Stimulated activated CD8-positive, alpha-beta memory T cell treated with anti-CD3 and anti-CD28 coated beads, Interleukin-7, amount 100 ng/mL, for 4 hours (primary cell): ENCODE measurements around the gene DKC1.
"Not testable (repeated sequence)": the region's sequence is repeated elsewhere in the genome, so short reads cannot be mapped to it uniquely, and the experiment has no call there.

ENCODE experiments used
- DNase-seq, 2 donors: peaks; one replicate each; pipeline ENCODE4 v3.0.0-alpha.2; 2020; ENCODE audit warnings: low read depth in 2 of 2

The DKC1 gene

DNA sequence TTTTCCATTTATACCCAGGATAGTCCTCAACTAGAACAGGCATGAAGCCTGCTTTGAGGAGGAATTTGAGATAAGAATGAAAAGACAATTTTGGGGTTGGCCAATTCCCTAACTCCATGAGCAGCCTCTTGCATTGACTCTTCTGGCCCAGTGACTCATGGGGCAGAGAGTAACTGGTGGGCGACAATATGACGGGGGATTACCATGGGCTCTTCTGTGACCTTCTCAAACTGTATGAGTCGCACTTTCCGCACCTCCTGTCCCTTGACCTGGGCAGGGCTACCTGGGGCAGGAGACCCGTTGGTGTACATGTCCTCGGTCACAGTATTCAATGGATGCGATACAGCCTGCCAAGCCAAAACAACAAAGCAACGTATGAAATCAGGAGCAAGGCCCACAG, 29.3 kb downstream of the DKC1 start:
- DNase-seq: no peak

DNA sequence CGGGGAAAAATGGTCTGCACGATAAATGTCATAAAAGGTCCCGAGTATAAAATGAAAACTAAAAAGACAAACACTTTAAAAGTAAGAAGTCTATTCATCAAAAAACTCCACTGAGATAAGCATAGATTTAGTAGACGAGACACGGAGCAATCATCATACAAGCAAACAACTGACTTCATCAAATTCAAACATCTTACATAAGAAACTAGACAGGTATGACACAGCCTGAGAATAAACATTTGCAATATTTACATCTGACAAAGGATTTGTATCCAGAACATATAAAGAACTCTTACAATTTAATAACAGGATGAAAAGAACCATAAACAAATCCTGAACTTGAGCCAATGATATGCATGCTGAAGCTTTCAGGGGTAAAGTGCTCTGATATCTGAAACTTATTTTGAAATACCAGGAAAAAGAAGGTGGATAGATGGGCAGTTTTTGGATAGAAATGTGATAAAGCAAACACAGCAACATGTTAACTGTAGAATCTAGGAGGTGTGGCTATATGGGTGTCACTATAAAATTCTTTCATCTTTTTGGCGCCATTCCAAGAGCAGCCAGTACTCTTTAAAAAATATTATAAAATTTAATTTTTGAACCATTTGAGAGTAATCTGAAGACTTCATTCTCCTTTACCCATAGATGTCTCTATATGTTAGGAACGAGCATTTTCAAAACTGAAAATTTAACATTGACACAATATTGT, 30.6 kb downstream of the DKC1 start:
- no peak for DNase-seq

DNA sequence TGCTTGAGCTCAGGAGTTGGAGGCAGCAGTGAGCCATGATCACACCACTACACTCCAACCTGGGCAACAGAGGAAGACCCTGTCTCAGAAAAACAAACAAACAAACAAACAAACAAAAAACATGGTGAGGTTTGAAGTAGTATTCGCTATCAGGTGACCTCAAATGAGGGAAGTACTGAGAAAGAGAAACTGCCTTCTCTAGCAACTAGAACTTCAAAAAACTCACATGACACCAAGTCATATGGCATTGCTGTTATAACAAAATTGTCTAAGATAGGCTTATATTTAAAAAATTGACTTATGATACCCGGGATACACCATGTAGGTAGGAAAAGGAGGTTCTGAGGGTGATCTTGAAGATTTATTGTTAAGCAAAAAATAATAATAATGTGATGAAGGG, 32.4 kb downstream of the DKC1 start:
- no peak for DNase-seq

DNA sequence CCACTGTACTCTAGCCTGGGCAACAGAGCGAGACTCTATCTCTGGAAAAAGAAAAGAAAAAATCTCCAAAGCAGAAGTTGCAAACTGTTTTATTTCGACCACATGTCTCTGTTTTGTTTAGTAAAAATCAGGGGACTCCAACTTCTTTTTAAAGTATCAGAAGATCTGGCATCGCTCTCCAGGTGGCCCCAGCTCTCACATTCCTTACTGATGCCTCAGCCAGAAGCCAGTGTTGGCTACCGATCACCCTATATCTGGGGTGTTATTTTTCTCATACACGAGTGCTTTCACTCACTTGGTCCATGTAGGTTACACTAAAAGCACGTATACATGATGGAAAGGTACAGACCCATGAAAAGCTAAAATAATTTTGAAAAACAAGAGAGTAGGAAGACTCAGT, 34.3 kb downstream of the DKC1 start:
- no peak for DNase-seq

DNA sequence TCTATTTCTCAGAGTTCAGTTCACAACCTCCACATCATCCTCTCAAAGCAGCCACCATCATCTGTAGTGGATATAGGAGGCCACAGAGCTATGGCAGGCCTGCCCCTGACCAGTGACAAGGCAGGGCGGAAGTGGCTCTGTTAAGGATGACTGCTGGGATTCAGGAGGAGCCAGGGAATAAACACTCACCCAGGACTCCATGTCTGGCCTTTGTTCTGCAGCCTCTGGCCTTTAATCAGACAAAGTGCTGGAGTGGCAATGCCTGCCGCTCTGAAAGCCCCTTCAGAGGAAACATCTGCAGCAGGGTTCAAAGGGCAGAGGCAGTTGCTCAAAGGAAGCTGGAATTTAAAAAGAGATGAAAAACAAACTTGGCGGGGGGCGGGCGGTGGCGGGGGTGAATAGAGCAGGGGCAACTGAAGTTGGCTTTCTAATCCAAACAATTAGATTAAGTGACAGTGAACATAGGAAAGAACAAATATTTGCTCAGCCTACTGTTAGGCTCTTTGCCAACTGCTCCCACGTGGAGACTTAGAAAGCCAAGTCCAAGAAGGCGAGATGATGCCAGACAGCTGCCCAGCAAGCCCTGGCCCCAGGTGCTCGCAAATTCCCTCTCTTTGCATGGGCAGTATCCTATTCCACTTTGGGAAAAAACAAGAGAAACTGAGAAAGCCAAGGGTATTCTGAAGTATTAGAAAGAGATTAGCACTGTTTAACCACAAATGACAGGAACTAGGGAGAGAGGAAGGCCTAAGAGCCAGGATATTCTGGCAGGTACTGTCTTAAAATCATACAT, 37.1 kb downstream of the DKC1 start:
- no peak for DNase-seq

DNA sequence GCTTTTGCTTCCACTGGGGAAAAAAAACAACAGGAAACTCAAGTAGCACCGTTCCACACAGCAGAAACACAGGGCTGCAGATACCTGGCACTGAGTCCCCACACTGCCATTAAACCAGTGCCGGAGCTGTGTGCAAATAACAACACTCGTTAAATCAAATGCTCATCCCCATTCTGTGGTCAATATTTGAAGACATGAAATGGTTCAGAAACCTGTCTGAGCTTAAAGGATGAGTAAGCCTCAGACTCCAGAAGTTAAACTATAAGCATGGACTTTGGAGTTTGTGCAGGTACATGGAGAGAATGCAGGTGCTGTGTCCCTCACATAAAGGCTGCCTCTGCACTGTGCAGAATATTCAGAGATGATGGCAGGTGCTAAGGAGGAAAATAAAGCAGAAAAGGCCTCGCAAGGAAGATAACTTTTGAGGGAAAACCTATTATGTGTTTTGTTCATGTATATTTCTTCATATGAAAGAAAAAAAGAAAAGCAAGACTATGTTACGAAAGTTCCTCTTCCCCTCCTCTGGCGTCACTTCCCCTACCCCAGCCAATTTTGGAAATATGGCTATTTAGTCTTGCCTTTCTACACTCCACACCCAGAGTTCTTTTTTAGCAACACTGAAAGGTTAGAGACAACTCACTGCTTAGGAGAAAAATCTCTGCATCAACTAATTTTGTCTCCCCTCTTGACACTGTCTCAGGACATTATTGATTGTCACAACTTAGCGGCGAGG, 38.0 kb downstream of the DKC1 start:
- no peak for DNase-seq

DNA sequence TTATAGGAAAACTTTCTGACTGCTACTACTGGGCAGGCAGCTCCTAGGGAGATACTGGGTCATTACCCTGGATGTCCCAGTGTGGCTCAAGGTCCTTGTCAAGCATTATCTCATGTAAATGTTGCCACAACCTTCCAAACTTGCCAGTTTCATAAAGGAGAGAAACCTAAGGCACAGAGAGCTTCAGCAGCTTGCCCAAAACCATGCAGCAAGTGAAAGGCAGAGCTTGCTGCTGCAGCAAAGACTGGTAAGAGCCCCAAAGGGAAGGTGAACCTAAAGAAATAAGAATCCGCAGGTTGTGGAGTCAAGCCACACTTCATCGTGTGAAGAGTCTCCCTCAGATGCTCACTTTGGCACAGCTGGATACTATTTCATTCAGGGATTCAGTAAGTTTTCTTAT, 40.3 kb downstream of the DKC1 start:
- DNase-seq: no peak

DNA sequence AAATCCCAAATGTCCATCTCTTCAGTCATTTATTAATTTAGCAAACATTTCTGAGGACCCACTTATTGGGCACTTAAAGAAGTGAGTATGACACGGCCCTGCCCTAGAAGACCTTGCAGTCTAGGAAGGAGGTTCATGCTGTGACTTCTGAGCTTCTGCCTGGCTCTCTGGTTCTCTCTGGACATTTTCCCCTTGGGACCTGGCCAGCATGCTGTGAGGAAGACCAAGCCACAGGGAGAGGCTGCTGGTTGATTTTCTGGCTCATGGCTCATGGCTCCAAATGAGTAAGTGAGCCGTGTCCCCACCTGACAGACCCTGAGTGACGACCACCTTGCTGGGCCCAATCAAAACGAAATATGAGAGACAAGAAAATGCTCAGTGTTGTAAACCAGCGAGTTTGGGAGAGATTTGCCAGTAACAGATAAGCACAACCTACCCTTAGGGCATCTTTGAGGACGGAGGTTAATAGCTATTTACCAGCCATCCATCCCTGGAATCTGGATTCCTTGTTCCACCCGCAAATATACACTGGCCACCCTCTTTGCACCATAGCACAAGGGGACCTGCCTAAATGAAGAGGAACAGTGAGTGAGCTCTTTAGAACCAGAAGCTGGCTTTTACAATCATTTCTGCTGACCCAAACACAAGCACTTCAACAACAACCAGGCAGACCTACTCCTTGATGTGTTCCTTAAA, 41.7 kb downstream of the DKC1 start:
- DNase-seq: no peak

DNA sequence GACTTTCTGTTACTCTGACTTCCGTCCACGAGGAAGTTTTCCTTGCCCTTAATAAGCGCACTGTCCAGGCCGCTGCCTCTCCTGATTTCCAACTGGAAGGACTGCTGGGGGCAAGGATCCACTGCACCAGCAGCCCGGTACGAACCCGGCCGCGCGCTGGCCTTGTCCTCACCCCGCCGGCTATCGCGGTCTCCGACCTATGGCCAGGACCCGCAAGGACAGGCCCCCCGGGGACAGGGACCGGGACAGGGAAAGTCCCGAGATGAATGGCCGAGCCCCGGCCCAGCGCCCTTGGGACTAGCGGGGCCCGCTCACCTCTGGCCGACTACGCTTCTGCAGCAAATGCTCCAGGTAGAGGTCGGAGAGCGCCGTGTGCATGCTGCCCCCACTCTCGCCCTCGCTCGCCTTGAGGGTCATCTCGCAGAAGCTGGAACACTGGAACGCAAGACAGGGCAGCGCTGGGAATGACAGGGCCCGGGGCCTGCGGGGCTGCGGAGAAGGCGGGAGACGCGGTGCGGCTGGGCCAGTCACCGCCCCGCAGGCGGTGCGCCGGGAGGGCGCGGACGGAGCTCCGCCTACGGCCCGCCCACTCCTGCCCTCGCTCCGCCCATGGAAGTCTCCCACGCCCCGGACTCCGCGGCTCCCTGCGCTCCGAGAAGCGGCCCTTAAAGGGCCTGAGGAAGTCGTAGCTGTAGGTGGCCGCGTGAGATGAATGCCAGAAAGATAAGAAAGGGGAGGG, 42.5 kb downstream of the DKC1 start, which contains the start of gene MPP1:
Gene MPP1 (minus strand): TSS at position 529 of the 739 bp plus-strand sequence. CDS start 112 bp downstream, at position 417.
- peak; percentile 35 to 69 for DNase-seq

DNA sequence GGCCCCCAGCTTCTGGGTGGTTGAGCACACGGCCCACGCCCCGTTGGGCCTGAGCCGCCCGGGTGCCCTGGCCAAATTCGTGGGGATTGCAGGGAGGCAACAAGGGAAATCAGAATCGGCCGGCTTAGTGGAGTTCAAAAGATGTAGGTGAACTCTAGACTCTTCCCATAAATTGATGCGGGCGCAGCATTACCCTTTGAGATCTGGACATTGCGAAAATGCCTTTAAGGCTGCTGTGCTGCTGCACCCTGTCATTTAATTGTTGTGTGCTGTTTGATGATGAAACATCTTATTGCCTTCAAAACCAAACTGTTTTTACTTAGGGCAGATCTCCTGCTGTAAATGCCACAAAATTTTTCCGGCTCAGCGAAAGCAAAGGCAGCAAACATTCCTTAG, 43.0 kb downstream of the DKC1 start:
- DNase-seq: no peak

DNA sequence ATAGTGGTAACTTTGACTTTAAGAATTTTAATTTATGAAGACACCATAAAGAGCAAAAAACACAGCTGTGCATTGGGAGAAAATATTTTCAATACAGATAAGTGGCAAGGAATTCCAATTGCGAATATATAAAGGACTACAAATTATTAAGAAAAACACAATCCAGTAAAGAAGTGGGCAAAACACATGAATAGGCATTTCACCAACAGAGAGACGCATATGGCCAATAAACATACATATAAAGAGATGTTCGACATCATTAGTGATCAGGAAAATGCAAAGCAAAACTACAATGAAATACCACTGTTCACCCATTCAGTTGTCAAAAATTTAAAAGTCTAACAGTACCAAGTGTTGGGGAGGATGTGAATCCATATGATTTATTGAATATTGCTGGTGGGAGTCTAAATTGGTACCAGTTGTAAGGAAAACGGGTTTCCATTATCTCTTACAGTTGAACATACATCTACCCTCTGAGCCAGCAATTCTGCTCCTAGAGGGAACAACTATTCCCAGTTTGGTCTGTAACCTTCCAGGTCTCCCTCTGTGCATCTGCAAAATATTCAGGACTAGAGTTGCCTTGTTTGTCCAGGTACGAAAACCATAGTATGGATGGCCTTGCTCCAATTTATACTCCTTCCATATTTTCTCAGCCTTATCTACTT, 44.3 kb downstream of the DKC1 start:
- no peak for DNase-seq

DNA sequence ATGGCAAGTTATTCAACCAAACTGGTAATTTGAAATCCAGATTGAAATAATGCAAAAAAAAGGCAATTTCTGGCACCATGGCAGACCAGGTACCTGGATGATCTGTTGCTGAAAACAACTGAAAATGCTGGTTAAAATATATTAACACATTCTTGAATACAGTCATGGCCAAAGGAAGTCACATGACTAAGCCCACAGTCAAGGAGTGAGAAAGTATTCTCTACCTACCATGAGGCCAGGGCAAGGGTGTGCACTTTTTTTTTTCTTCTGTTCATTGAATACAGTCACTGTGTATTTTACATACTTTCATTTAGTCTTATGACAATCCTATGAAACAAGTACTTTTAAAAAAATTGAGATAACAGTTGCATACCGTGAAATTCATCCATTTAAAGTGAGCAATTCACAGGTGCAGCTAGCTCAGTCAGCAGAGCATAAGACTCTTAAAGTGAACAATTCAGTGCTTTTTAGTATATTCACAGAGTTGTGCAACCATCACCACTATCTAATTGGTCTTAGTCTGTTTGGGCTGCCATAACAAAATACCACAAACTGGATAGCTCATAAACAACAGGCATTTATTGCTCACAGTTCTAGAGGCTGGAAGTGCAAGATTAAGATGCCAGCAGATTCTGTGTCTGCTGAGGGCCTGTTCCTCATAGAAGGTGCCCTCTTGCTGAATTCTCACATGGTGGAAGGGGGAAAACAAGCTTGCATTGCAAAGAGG, 47.4 kb downstream of the DKC1 start:
- DNase-seq: no peak

DNA sequence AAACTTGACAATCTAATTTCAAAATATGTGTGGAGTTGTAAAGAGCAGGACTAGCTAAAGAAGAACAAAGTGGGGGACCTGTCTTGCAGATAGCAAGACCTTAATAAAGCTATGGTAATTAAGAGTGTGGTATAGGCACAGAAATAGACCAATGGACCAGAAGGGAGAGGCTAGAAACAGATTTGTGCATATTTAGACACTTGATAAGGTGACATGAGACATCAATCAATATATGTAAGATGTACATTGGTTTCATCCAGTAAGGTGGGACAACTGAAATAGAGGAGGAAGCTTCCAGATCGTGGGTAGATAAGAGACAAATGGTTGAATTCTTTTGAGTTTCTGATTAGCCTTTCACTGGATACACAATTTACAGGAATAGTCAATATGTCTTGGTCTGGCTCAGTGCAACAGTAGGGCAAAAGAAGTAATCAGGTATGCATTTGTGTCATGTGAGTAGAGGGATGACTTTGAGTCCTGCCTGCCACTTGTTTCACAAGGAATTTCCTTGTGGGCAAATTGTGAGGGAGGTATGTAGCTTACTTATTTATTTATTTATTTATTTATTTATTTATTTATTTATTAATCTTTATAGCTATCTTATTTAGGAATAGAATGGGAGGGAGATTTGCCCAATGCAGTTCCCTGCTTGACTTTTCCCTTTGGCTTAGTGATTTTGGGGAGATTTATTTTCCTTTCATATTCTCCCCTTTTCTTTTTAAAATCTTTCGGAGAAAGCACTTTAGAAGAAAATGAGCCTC, 49.9 kb downstream of the DKC1 start:
- no peak for DNase-seq

DNA sequence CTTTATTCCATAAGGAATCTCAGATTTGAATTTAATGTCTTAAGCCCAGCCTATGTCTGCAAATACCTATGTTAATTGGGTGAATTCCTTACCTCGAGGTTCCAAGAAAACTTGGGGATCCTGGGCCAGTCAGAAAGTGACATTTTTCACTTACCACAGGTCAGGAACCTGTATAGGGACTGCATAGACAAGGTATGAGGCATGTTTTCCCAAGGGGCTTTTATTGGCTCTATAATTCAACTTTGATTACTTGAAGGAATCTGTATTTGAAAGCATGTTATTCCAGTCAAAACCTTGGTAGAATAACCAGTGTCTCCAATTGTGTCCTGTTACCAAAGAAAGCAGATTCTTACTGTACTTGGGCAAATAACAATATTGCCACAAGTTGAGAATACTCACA, 51.1 kb downstream of the DKC1 start:
- DNase-seq: no peak

DNA sequence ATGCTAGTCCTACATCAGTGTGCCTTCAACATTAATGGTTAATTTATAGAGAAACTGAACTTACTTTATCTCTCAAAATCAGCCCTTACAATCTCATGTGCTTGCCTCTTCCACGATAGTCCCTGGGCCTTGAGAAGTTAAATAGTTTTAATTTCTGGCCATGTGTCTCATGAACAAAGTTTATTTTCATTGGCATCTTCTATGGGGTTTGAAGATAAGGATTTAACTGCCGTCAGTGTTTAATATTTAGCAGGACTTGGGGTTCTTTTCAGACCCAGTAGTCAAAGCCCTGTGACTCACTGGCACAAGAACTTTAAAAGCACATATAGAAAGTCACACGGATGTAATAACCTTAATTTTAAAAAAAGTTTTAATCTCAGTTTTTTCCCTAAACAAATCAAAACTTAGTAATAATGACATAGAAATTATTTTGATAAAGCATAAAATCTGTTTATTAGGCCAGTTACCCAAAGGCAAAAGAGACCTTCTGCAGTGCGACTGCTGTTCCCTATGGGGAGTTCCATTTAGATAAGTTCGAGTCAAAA, 52.7 kb downstream of the DKC1 start:
- DNase-seq: no peak

DNA sequence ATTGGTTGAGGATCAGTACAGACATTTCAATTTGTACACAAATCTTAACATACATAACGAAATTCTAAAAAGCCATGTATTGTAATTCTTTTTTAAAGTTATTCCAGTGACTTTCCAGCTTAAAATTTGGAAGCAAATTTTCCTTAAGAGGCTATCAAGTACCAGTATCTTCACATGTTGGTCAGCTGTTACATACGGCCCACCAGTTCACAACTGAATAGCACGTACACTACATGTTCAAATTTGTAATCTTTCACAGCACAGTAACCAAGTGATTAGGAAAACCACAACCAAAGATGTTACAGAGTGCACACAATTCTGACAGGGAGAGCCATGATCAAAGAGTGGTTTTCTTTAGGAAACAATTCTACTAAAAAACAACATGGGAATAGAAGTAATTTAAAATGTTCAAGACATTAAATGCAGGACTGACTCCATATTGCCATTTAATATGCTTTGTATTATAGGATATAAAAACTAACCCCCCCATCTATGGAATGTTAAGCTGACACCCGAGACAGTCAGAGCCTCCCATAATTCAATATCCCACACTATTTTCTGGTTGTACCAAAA, 53.7 kb downstream of the DKC1 start:
- DNase-seq: not testable (repeated sequence)

DNA sequence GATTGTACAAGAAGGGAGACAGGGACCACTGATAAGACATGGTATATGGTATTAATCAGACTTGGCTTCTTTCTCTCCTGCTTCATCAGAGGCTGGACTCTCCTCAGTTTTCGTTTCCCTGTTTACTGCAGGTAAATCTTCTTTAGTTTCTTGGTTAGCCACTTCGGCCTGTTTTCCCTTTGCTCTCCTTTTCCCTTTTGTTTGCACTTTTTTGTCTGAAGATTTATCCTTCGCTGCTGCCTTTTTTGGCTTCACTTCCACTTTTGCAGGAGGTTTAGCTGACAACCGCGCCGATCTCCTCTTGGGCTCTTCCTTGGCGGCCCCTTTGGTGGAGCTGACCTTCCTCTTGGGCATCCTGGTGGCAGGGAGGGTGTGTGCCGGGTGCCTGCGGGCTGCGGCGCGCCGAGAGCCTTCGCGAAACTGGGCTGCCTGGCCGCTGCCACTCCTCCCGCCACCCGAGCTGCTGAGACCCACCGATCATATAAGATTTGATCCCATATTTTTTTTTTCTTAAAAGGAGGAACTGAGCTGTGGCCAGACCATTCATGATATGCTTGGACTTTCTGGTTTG, 54.5 kb downstream of the DKC1 start:
- not testable (repeated sequence) for DNase-seq
